K562 (cell line): ENCODE measurements around the gene RPP14. TPM values are rescaled to one million over a fixed set of nuclear protein-coding genes. Genes with fewer than 3 reads are reported as not detected.
A peak's percentile ranks its signal among the peaks of the same experiment; 100 is the strongest.

Experiments used
- CREBBP ChIP-seq: IDR thresholded peaks from one replicate; pipeline ENCODE4 v1.6.1; 2012; ENCODE audit warnings: low read depth, mild to moderate bottlenecking, control low read depth, inconsistent platforms, low read length
- CTBP1 ChIP-seq: fragments of 450-650 bp; IDR thresholded peaks from 2 replicates; pipeline ENCODE4 v1.6.1; 2016; ENCODE audit warnings: borderline replicate concordance
- CXXC5 ChIP-seq: fragments of 250-450 bp; sonication (Bioruptor Pico); IDR thresholded peaks from 2 replicates; pipeline ENCODE4 v1.8.0; 2022; ENCODE audit warnings: inconsistent platforms, mild to moderate bottlenecking, moderate library complexity
- NONO ChIP-seq, 2 experiments: fragments of 200-400 bp in 1 of 2; fragments of 450-650 bp in 1 of 2; formaldehyde crosslinking in 1 of 2; IDR thresholded peaks; 2 replicates each; pipeline ENCODE4 v1.6.1; 2017; ENCODE audit warnings: low read depth in 2 of 2, mild to moderate bottlenecking in 2 of 2, moderate library complexity in 2 of 2, low read length in 1 of 2
- NR2C2 ChIP-seq, 2 experiments: fragments of 200-800 bp in 1 of 2; sonication (Bioruptor generic) in 1 of 2; sonication (generic) in 1 of 2; formaldehyde crosslinking in 1 of 2; IDR thresholded peaks; 2 replicates each; pipeline versions ENCODE4 v1.6.1 to v1.8.0; 2016 to 2022; ENCODE audit warnings: mild to moderate bottlenecking in 1 of 2, missing compliant biosample characterization in 1 of 2, missing genetic modification characterization in 1 of 2, missing genetic modification reagents in 1 of 2
- PHF8 ChIP-seq: fragments of 200-600 bp; sonication (generic); IDR thresholded peaks from 2 replicates; pipeline ENCODE4 v1.6.1; 2012; ENCODE audit warnings: mixed run types, mild to moderate bottlenecking, inconsistent platforms, low read length, moderate library complexity, borderline replicate concordance
- RBFOX2 ChIP-seq: fragments of 200-400 bp; formaldehyde crosslinking; IDR thresholded peaks from 2 replicates; pipeline ENCODE4 v1.6.1; 2017; ENCODE audit warnings: low read depth, mild to moderate bottlenecking, low read length, moderate library complexity
- SAP30 ChIP-seq: fragments of 200-600 bp; sonication (generic); IDR thresholded peaks from 2 replicates; pipeline ENCODE4 v1.6.1; 2012; ENCODE audit warnings: borderline replicate concordance, low read depth, mild to moderate bottlenecking, moderate library complexity, low read length, control low read depth, inconsistent platforms; ENCODE audit not compliant: insufficient read depth, poor library complexity, severe bottlenecking
- SMARCB1 ChIP-seq: IDR thresholded peaks from 2 replicates; pipeline ENCODE4 v1.6.1; 2011; ENCODE audit warnings: improper control_type of control experiment, low read depth; ENCODE audit not compliant: insufficient read length
- TCF3 ChIP-seq: sonication (generic); formaldehyde crosslinking; IDR thresholded peaks from 2 replicates; pipeline ENCODE4 v1.4.0; 2020; ENCODE audit warnings: mild to moderate bottlenecking, missing genetic modification reagents
- TOE1 ChIP-seq, 2 experiments: fragments of 450-650 bp in 1 of 2; sonication (generic) in 1 of 2; formaldehyde crosslinking in 1 of 2; IDR thresholded peaks; 2 replicates each; pipeline versions ENCODE4 v1.7.1 to v1.8.0; 2016 to 2022; ENCODE audit warnings: borderline replicate concordance in 2 of 2, mild to moderate bottlenecking in 2 of 2, antibody characterized with exemption in 1 of 2, inconsistent platforms in 1 of 2, low read depth in 1 of 2, missing genetic modification reagents in 1 of 2, moderate library complexity in 1 of 2
- ZBTB7A ChIP-seq: IDR thresholded peaks from 2 replicates; pipeline ENCODE4 v1.6.1; 2011; ENCODE audit warnings: low read depth, mild to moderate bottlenecking, low read length, moderate library complexity, borderline replicate concordance; ENCODE audit not compliant: control insufficient read depth
- polyA plus RNA-seq, 8 experiments: library from polyadenylated mRNA; depleted of rRNA in 4 of 8; stranded (reverse) in 5 of 8; unstranded in 3 of 8; fragments of >200 nt; fragmentation: Nextera tagmentation in 2 of 8; fragmentation: Illumina TruSeq in 1 of 8; extraction: Ambion mirVana in 2 of 8; extraction: Trizol in 1 of 8; gene quantifications; 2 replicates each; pipeline versions ENCODE4 v1.2.1 to v1.2.3, GENCODE V29; 2011 to 2014; ENCODE audit warnings: inconsistent platforms in 1 of 8, missing spikeins in 1 of 8
- total RNA-seq, 7 experiments: library from RNA; depleted of rRNA in 6 of 7; stranded (reverse); fragments of >200 nt in 6 of 7; fragmentation: Illumina TruSeq in 2 of 7; extraction: Trizol in 2 of 7; gene quantifications; 2 replicates each; pipeline versions ENCODE4 v1.2.1 to v1.2.3, GENCODE V29; 2011 to 2021; ENCODE audit warnings: low replicate concordance in 1 of 7
- TF ChIP-seq, protein P1 (sequence below): sonication (generic); formaldehyde crosslinking; IDR thresholded peaks from 2 replicates; pipeline ENCODE4 v1.8.0; 2022; ENCODE audit warnings: mild to moderate bottlenecking, missing genetic modification reagents
- TF ChIP-seq, protein P2 (sequence below): sonication (generic); formaldehyde crosslinking; IDR thresholded peaks from 2 replicates; pipeline ENCODE4 v1.8.0; 2022; ENCODE audit warnings: missing genetic modification reagents, mild to moderate bottlenecking, moderate library complexity, borderline replicate concordance
- TF ChIP-seq, protein P3 (sequence below): IDR thresholded peaks from 2 replicates; pipeline ENCODE4 v1.6.1; 2012; ENCODE audit warnings: low read depth, low read length, improper control_type of control experiment, borderline replicate concordance

The RPP14 gene
- total and polyA plus RNA-seq, 9 of the 15 experiments (the other 6 are each of a cell fraction or from before 2014, with no cell fraction given): 13.5 to 20.8 (median 15.4) TPM

DNA sequence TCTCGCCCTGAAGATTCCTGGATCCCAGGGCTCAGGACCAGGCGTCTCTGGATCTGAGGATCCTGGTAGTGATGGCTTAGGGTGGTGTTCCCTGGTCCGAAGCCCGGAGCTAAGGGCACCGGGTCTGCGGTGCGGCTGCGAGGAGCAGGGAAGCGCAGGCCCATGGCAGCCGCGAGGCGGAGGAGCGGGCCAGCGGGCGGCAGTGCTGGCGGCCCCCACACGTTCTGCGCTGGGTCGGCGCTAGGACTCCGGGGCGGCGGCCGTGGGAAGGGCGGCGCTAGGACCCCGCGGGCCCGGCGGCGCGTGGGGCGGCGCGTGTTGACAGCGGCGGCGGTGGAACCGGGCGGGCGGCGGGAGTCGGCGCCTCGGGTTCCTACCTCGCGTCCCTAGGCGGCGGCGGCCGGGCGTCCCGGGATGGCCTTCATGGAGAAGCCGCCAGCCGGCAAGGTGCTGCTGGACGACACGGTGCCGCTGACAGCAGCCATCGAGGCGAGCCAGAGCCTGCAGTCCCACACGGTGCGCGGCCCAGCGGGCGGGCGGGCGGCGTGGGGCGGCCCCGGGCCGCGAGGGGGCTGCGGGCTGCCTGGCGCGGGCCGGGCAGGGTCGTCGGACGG, 26.6 kb downstream of the RPP14 start, which contains the start of gene PXK (continued):
- TF ChIP-seq, protein P1, sequence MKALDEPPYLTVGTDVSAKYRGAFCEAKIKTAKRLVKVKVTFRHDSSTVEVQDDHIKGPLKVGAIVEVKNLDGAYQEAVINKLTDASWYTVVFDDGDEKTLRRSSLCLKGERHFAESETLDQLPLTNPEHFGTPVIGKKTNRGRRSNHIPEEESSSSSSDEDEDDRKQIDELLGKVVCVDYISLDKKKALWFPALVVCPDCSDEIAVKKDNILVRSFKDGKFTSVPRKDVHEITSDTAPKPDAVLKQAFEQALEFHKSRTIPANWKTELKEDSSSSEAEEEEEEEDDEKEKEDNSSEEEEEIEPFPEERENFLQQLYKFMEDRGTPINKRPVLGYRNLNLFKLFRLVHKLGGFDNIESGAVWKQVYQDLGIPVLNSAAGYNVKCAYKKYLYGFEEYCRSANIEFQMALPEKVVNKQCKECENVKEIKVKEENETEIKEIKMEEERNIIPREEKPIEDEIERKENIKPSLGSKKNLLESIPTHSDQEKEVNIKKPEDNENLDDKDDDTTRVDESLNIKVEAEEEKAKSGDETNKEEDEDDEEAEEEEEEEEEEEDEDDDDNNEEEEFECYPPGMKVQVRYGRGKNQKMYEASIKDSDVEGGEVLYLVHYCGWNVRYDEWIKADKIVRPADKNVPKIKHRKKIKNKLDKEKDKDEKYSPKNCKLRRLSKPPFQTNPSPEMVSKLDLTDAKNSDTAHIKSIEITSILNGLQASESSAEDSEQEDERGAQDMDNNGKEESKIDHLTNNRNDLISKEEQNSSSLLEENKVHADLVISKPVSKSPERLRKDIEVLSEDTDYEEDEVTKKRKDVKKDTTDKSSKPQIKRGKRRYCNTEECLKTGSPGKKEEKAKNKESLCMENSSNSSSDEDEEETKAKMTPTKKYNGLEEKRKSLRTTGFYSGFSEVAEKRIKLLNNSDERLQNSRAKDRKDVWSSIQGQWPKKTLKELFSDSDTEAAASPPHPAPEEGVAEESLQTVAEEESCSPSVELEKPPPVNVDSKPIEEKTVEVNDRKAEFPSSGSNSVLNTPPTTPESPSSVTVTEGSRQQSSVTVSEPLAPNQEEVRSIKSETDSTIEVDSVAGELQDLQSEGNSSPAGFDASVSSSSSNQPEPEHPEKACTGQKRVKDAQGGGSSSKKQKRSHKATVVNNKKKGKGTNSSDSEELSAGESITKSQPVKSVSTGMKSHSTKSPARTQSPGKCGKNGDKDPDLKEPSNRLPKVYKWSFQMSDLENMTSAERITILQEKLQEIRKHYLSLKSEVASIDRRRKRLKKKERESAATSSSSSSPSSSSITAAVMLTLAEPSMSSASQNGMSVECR (CRISPR knock-in tag): peak; percentile 86; the same call in 1 of the 2 replicates
- TF ChIP-seq SAP30: peak; percentile 49
- peak; percentile 61; the same call in 1 of the 2 replicates for TF ChIP-seq ZBTB7A
- no peak for TF ChIP-seq NR2C2 (CRISPR knock-in tag; IDR thresholded peaks at IDR 0.05)
- TF ChIP-seq NR2C2 (tag; IDR thresholded peaks at IDR 0.05): no peak
- TF ChIP-seq, protein P2, sequence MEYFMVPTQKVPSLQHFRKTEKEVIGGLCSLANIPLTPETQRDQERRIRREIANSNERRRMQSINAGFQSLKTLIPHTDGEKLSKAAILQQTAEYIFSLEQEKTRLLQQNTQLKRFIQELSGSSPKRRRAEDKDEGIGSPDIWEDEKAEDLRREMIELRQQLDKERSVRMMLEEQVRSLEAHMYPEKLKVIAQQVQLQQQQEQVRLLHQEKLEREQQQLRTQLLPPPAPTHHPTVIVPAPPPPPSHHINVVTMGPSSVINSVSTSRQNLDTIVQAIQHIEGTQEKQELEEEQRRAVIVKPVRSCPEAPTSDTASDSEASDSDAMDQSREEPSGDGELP (CRISPR knock-in tag): peak; percentile 31; the same call in 1 of the 2 replicates
- no peak for TF ChIP-seq SMARCB1
- peak; percentile 88; the same call in 1 of the 2 replicates for TF ChIP-seq CTBP1
- peak in 1 of 2 experiments; percentile 72; a peak in 2 of 4 replicates for TF ChIP-seq NONO (IDR thresholded peaks at IDR 0.05; ENCODE audit: low read depth in 2 of 2, low read length in 1 of 2)
- peak; percentile 51; the same call in 1 of the 2 replicates for TF ChIP-seq PHF8
- TF ChIP-seq, protein P3, sequence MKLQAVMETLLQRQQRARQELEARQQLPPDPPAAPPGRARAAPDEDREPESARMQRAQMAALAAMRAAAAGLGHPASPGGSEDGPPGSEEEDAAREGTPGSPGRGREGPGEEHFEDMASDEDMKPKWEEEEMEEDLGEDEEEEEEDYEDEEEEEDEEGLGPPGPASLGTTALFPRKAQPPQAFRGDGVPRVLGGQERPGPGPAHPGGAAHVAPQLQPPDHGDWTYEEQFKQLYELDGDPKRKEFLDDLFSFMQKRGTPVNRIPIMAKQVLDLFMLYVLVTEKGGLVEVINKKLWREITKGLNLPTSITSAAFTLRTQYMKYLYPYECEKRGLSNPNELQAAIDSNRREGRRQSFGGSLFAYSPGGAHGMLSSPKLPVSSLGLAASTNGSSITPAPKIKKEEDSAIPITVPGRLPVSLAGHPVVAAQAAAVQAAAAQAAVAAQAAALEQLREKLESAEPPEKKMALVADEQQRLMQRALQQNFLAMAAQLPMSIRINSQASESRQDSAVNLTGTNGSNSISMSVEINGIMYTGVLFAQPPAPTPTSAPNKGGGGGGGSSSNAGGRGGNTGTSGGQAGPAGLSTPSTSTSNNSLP: no peak
- peak; percentile 7; the same call in 1 of the 2 replicates for TF ChIP-seq TCF3 (CRISPR knock-in tag)
- TF ChIP-seq TOE1 (IDR thresholded peaks at IDR 0.05; ENCODE audit: borderline replicate concordance): peak; percentile 55; the same call in 1 of the 2 replicates
- TF ChIP-seq TOE1 (CRISPR knock-in tag; IDR thresholded peaks at IDR 0.05; ENCODE audit: borderline replicate concordance, low read depth): no peak
- TF ChIP-seq CXXC5 (CRISPR knock-in tag): peak; percentile 94
- peak; percentile 77 for TF ChIP-seq RBFOX2
- no peak for TF ChIP-seq CREBBP
